Middle frontal gyrus (tissue), 1 donor: Measurements from ENCODE around the gene CDKN2B-AS1.

ENCODE experiments used
- DNase-seq: peaks from one replicate; pipeline ENCODE4 v3.0.0-alpha.2; 2015; ENCODE audit warnings: low spot score; ENCODE audit errors: extremely low spot score

The CDKN2B-AS1 gene

GRCh38 chr9:21982861-21983560 is 11.6 kb upstream of the CDKN2B-AS1 start:
- no peak for DNase-seq

DNA sequence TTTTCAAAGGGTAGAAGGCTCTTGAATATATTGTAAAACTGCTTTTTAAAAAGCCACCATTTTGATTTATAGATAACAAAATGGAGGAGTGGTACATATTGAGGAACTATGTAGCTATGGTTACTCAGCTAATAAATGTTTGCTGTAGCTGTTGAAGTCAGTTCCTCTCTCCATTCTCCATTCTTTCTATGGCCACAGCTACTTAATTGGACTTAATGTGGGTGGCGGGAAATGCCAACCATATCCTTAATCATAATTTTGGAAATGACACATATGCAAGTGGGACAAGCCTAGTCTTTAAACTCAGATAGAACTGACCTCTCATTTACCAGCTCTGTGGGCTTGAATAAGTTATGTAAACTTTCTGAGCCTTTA is 11.0 kb upstream of the CDKN2B-AS1 start:
- DNase-seq = no peak

GRCh38 chr9:21984101-21984500 is 10.5 kb upstream of the CDKN2B-AS1 start:
- DNase-seq = no peak

- no peak for DNase-seq
Measured at GRCh38 chr9:21985964-21986667, 8.5 kb upstream of the CDKN2B-AS1 start.

DNA sequence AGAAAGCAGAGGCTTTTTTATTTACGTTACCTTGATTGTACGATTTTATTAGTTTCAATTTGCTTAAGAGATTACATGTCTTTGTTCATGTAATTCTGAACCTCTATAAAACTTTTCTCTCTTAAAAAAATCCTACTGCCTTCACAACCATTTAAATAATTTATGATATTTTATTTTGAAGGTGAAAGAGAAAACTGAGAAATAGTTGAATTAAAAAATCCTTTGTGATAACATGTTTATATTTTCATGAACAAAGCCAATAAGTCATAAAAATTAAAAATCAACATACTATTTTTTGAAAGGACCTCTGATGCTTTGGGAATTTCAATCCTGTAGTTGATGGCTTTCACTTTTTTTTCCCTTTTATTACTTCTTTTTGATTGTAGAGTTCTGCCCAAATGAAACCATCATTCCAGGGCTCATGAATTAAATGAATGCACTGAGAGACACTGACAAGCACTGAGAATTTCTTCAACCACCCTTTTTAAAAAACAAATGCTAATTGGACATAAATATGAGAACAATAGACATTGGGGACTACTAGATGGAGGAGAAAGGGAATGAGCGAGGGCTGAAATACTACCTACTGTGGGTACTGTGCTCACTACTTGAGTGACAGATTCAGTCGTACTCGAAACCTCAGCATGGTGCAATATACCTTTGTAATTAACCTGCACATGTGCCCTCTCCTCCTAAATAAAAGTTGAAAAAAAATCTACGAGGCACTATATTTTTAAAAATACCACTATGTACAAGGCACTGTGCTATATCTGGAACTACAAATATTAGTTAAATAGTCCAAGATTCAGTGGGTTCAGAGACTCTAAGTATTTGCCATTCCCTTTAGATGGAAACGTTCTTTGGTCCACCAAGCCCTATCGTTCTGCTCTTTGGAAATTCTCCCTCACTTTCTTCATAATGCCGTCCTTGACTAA is 6.3 kb upstream of the CDKN2B-AS1 start:
- DNase-seq = no peak

GRCh38 chr9:21989440-21990189 is 5.0 kb upstream of the CDKN2B-AS1 start:
- no peak for DNase-seq

DNA sequence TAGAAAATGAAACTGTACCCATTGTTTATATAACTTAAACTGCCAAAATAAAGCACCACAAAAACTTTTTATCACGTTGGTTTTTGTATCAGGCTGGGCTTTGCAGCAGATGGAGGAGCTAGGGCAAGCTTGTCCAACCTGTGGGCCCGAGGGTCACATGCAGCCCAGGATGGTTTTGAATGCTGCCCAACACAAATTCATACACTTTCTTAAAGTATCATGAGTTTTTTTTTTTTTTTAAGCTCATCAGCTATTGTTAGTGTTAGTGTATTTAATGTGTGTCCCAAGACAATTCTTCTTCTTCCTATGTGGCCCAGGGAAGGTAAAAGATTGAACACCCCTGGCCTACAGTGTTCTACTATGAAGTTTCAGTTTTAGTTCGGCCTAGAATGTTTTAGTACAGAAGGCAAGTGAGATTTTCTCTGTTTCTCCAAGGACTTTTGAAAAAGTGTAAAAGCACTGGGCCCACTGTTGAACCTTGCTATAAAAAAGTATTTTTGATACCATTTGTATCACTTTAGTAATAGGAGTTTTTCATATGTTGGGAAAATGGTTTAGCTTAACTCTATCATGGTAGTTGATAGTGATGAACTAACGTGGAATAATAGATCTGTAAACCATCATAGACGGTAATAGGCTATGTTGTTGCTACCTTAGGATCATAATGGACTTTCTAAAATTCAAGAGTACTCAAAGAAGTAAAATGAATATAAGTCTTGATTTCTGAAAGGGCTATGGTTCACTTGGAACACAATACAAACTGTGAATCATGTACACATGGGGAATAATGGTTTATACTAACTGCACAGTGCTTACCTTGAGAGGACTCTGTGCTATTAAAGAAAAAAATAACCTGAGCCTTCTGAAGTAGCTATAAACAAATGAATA is 3.3 kb upstream of the CDKN2B-AS1 start:
- no peak for DNase-seq

- DNase-seq = no peak
Measured at GRCh38 chr9:21993007-21993406, 1.6 kb upstream of the CDKN2B-AS1 start.

DNA sequence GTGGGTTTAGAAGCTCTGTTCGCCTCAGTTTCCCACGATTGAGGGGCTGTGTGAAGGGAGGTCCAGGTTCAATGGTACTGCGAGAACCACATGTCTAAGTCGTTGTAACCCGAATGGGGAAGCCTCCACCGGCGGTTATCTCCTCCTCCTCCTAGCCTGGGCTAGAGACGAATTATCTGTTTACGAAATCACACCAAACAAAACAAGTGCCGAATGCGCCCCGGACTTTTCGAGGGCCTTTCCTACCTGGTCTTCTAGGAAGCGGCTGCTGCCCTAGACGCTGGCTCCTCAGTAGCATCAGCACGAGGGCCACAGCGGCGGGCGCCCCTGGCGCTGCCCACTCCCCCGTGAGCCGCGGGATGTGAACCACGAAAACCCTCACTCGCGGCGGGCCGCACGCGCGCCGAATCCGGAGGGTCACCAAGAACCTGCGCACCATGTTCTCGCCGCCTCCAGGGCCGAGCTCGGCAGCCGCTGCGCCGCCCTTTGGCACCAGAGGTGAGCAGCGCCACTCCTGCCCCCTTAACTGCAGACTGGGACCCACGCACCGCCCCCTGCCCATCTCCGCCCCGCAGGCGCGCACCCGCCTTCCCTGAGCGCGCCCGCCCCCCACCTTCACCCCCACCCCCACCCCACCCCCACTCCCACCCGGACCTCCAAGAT is 567 bp upstream of the CDKN2B-AS1 start, which contains the start of gene CDKN2A:
CDKN2A (minus strand) TSS at position 500 of the 663 bp plus-strand sequence.
- no peak for DNase-seq

DNA sequence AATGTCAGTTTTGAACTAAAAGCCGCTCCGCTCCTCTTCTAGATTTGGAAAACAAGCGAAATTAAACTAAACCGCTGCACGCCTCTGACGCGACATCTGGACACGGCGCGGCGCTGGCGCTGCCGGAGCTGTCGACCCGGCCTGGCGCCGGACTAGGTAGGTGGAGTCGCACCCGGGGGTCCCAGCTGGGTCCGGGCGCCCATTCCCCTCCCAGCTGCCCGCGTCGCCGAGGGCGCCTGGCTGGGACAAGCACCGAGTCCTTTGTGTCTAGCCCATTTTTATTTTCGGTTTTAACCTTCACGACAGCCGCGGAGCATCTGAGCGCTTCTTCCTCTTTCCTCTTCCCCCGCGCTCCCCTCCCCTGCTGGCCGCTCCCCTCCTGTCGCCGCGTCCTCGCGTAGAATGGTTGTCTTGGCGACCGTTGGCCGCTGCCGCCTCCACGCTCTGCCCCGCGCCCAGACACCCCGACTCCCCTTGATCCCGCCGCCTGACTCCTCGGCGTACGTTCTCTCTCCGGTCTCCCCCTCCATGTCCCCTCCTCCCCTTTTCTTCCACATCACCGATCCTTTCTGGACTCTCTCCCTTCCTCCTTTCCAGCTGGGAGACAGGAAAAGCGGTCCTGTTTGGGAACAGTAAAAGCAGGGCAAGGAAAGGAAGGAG is 545 bp downstream of the CDKN2B-AS1 start:
- no peak for DNase-seq

- no peak for DNase-seq
Measured at GRCh38 chr9:21995666-21996398, 1.2 kb downstream of the CDKN2B-AS1 start.

GRCh38 chr9:21996438-21996837 is 1.8 kb downstream of the CDKN2B-AS1 start:
- DNase-seq = no peak

DNA sequence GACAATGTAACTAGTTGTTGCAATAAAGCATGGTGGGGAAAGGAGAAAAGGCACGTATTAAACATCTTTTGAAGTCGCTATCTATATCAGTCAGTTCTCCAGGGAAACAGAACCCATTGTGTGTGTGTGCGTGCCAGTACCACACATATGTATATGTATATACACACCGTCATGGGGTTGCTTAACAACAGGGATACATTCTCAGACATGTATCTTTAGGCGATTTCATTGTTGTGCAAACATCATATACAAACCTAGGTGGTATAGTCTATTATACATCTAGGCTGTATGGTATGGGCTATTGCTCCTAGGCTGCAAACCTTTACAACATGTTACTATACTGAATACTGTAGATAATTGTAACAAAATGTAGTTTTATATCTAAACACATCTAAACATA is 2.3 kb downstream of the CDKN2B-AS1 start:
- DNase-seq = no peak

DNA sequence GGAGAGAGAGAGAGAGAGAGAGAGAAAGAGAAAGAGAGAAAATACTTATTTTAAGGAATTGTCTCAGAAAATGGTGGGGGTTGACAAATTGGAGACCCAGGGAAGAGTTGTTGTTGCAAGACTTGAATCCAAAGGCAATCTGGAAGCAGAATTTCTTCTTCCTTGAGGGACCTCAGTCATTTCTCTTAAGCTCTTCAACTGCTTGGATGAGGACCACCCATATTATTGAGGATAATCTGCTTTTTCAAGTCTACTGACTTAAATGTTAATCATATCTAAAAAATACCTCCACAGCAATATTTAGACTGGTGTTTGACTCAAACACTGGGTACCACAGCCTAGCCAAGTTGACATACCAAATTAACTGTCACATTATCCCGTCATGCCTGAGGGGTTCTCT is 2.9 kb downstream of the CDKN2B-AS1 start:
- no peak for DNase-seq

GRCh38 chr9:21998026-21998425 is 3.4 kb downstream of the CDKN2B-AS1 start:
- no peak for DNase-seq

- DNase-seq = no peak
Measured at GRCh38 chr9:22002038-22002437, 7.4 kb downstream of the CDKN2B-AS1 start.

DNA sequence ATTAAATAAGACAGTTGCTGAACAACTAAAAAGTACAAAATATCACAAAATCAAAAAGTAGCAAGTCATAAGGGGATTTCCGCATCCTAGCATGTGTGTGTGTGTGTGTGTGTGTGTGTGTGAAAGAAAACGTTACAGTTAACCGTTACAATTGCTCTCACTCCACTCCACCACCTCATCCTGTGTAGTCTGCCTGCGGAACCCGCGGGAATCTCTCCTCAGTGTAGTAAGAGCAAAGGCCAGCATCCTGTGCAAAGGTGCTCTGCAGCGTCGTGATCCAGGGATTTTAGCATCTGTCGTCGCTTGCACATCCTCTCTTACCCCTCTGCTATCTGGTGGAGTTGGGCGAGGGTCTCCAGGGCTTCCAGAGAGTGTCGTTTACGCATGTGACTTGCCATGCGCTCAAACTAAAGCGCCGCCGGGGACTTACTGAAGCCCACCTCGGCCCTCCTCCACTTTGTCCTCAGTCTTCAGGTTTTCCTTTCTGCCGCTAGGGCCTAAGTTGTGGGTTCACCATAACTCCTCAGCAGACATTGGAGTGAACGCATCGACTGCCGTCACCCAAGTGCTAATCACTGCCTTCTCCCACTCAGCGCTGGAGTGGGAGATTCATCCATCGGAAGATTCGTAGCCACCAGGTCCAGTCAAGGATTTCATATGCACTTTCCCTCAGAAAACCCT is 10.6 kb downstream of the CDKN2B-AS1 start:
- DNase-seq = no peak
